ENCODE data around the gene PTPRM. TPM values are rescaled to one million over a fixed set of nuclear protein-coding genes. Genes with fewer than 3 reads are reported as not detected.

PTPRM gene
- total and polyA plus RNA-seq, 2 of the 8 experiments (the other 6 are each of a cell fraction or from before 2014, with no cell fraction given), result 4.1 to 7.0 TPM

- H3K79me2 ChIP-seq (ENCODE audit: control insufficient read depth in 1 of 2, insufficient read depth in 2 of 2, low read length in 2 of 2), result no peaks in the 10 kb centered on the region
- H2BK5ac ChIP-seq (ENCODE audit: low read depth, low read length), result no peak overlapping the region
- H2BK120ac ChIP-seq (replicated peaks; ENCODE audit: low read depth, low read length), result no peak overlapping the region
- H3K14ac ChIP-seq (ENCODE audit: insufficient read length), result no peak overlapping the region
- ChIA-PET CTCF (ENCODE audit: partially characterized antibody) (interaction anchor here (1.0 to 1.4 kb wide), 3 partner anchors 24 to 113 kb away, joined by 3 to 6 read pairs (median 3); no protein-coding TSS in a partner anchor), POLR2A (ENCODE audit: partially characterized antibody) (no interaction called here)
- no peak overlapping the region for H3K23ac ChIP-seq (ENCODE audit: insufficient read length)
- no peaks in the 10 kb centered on the region for H3K79me1 ChIP-seq (ENCODE audit: low read depth, low read length)
- H3K36me3 ChIP-seq (ENCODE audit: control insufficient read depth in 2 of 4, insufficient read depth in 4 of 4, low read length in 3 of 4), result no peaks in the 10 kb centered on the region
- no peaks in the 10 kb centered on the region for H3K23me2 ChIP-seq (ENCODE audit: low read depth, low read length)
- no peak overlapping the region for H3K18ac ChIP-seq (ENCODE audit: extremely low read depth, low read length)
- H3K4me3 ChIP-seq (ENCODE audit: extremely low read depth in 1 of 4, insufficient read depth in 2 of 4, low read depth in 3 of 4, low read length in 4 of 4), result no peak overlapping the region
- peaks cover 0 to 3% (median 0%) of the 10 kb centered on the region in 4 experiments; a peak in 6 of 7 replicates for H3K4me1 ChIP-seq (replicated peaks in 1 of 4; ENCODE audit: control insufficient read depth in 3 of 4, insufficient read depth in 4 of 4, low read length in 3 of 4)
- H3K4me2 ChIP-seq (ENCODE audit: insufficient read depth in 1 of 2, low read depth in 2 of 2, low read length in 2 of 2), result no peak overlapping the region
- no peak overlapping the region for H3K27ac ChIP-seq (ENCODE audit: low read depth, low read length)
- no peak overlapping the region for H2BK20ac ChIP-seq (ENCODE audit: low read length)
- no peaks in the 10 kb centered on the region for H3K9me3 ChIP-seq (ENCODE audit: insufficient read depth in 2 of 2, low read depth in 1 of 2, low read length in 1 of 2)
- 57% methylated on average over 4 of the region's 4 CpGs; no CpG with 5 or more reads in 1 of the 2 experiments for WGBS, 2 experiments (ENCODE audit: extremely low coverage in 1 of 2, insufficient coverage in 1 of 2, insufficient read length in 1 of 2, insufficient replicate concordance in 2 of 2, low coverage in 1 of 2, low lambda C conversion rate in 2 of 2, missing lambda C conversion rate in 1 of 2)
- H2AFZ ChIP-seq (ENCODE audit: low read length), result no peak overlapping the region
- H4K91ac ChIP-seq (replicated peaks; ENCODE audit: insufficient read length, low read length), result no peak overlapping the region
- DNase-seq (ENCODE audit: low read depth in 1 of 2, low spot score in 2 of 2) (no peak), FAIRE-seq (no peak)
- H4K8ac ChIP-seq (ENCODE audit: extremely low read depth, insufficient read depth, low read length), result no peak overlapping the region
- no peak overlapping the region for H3K9ac ChIP-seq (replicated peaks in 1 of 4; ENCODE audit: extremely low read depth in 1 of 4, low read depth in 3 of 4, low read length in 3 of 4)
- no peaks in the 10 kb centered on the region for H3K27me3 ChIP-seq (replicated peaks in 1 of 4; ENCODE audit: control insufficient read depth in 3 of 4, extremely low read depth in 1 of 4, insufficient read depth in 3 of 4, low read length in 3 of 4)
- H2BK12ac ChIP-seq (ENCODE audit: low read depth, low read length), result no peak overlapping the region
- H4K20me1 ChIP-seq (replicated peaks in 1 of 2; ENCODE audit: control insufficient read depth in 1 of 2, insufficient read depth in 2 of 2, low read length in 2 of 2), result no peaks in the 10 kb centered on the region
- no peak overlapping the region for H3K4ac ChIP-seq (replicated peaks; ENCODE audit: insufficient read length, low read depth, low read length)
- H3K56ac ChIP-seq (replicated peaks; ENCODE audit: insufficient read length, low read depth, low read length), result no peak overlapping the region
- no peak overlapping the region for H2BK15ac ChIP-seq (ENCODE audit: low read length)
- no peak overlapping the region for H4K5ac ChIP-seq (ENCODE audit: insufficient read length, low read depth, low read length)
- no peak overlapping the region for H2AK5ac ChIP-seq (ENCODE audit: low read depth, low read length)
- TF ChIP-seq GTF2F1 (IDR thresholded peaks at IDR 0.05; ENCODE audit: borderline replicate concordance, low read depth, low read length) (no peak), TEAD4 (IDR thresholded peaks at IDR 0.05; ENCODE audit: low read depth, low read length) (no peak), HDAC6 (IDR thresholded peaks at IDR 0.05; ENCODE audit: low read depth, low read length) (no peak), KDM5A (IDR thresholded peaks at IDR 0.05; ENCODE audit: low read length) (no peak), E2F6 (IDR thresholded peaks at IDR 0.05) (no peak), MAFK (IDR thresholded peaks at IDR 0.05; ENCODE audit: low read depth, low read length) (no peak), TAF7 (optimal IDR thresholded peaks at IDR 0.05; ENCODE audit: borderline replicate concordance, low read depth, low read length) (no peak), KDM1A (IDR thresholded peaks at IDR 0.05; ENCODE audit: borderline replicate concordance, low read length) (no peak), NRF1 (IDR thresholded peaks at IDR 0.05; ENCODE audit: low read depth, low read length) (no peak), EP300 (IDR thresholded peaks at IDR 0.05; ENCODE audit: borderline replicate concordance in 1 of 2, low read depth in 2 of 2, low read length in 2 of 2) (no peak), ZNF274 (IDR thresholded peaks at IDR 0.05; ENCODE audit: borderline replicate concordance, extremely low read depth, low read length) (no peak), CBX8 (IDR thresholded peaks at IDR 0.05; ENCODE audit: borderline replicate concordance, low read depth, low read length) (no peak), RNF2 (IDR thresholded peaks at IDR 0.05; ENCODE audit: borderline replicate concordance, low read depth, low read length, missing control alignments, poor library complexity, severe bottlenecking) (no peak)
These were observed 199.2 kb downstream of the PTPRM start for GRCh38 chr18:7766346-7766745.
